Epithelial cell of prostate (primary cell): ENCODE results near the gene ACAP1.
"Not testable (repeated sequence)": the region's sequence is repeated elsewhere in the genome, so short reads cannot be mapped to it uniquely, and the experiment has no call there.

Source experiments
- DNase-seq: peaks from one replicate; pipeline ENCODE4 v3.0.0-alpha.2; 2011; ENCODE audit warnings: low read depth, low spot score
- H3K27ac ChIP-seq: fragments of 450-650 bp; 2 replicates; pipeline ENCODE4 v1.5.1; 2017; ENCODE audit warnings: mild to moderate bottlenecking

The ACAP1 gene

DNA sequence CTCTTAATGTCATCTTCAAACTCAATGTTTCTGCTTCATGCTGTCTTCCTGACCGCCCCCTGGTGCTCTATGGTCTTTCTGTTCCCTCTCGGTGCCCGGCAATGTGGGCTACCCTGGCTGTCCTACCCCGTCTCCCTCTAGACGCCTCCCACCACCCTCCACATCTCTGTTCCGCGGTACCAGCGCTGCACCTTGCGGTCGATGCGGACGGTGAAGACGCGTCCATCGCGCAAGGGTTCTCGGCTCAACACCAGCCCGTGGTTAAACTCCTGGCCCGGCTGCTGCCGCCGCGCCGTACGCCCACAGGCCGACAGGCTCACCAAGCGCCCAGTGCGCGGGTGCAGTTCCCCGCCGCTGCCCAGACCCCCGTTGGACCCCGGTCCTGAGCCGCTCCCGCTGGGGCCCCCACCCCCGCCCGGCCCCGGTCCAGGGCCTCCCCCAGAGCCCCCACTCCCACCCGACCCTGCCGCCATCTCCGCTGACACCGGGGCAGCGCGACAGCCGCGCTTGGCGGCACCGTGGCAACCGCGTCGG lies 7.4 kb upstream of the ACAP1 start, which contains the start of gene NEURL4:
Gene NEURL4 (minus strand): TSS at position 496 of the 534 bp plus-strand sequence. CDS start 23 bp downstream, at position 473.
- peak within 1 kb of the TSS; percentile 76 for H3K27ac ChIP-seq
- no peak for DNase-seq

GRCh38 chr17:7329374-7329996 lies 6.8 kb upstream of the ACAP1 start:
- peak; percentile 97 for DNase-seq
- H3K27ac ChIP-seq, result peak overlapping the region; percentile 76

DNA sequence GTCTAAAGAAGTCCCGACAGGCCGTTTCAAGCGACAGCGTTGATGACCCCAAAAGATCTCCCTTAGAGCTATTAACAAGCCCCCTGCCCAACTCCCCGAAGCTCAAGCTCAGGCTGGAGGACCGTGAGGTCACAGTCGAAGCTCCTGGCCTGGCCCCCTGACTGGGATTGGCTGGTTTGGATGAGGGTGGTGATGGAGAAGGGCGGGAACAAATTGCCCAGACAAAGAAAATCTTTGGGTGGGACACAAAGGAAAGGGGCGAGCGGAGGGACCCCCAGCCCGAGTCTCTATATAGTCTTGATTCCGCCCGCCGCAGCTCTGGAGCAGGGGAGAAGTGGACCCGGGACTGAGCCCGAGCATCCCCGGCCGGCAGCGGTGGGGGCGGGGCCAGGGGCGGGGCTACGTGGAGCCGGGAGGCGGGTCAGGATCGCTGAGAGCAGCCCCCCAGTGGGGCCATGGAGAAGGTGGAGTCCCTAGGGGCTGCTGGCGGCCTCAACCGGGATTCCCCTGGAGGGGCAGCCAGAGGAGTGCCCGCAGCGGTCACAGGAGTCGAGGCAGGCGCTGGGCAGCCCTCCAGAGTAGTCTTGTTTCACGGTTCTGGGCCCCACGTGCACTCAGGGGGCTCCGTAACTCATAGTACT lies 6.2 kb upstream of the ACAP1 start:
- peak overlapping the region; percentile 76 for H3K27ac ChIP-seq
- no peak for DNase-seq

DNA sequence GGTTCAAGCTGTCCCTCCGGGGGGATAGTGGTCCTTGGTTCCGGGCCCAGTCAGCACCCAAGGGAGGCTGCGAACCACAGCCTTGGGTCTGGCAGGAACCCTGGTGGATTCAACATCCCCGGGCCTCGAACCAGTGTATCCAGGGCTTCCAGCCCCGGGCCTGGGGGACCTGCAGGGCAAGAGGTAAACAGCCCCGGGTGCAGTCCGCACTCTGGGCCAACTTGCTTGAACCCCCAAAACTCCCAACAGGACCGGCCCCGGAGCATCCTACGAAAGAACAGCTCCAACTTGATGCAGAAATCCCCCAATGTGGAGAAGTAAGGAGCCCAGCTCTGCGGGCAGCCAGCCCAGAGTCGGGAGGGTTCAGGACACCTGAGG lies 5.7 kb upstream of the ACAP1 start:
- no peak overlapping the region for H3K27ac ChIP-seq
- no peak for DNase-seq

DNA sequence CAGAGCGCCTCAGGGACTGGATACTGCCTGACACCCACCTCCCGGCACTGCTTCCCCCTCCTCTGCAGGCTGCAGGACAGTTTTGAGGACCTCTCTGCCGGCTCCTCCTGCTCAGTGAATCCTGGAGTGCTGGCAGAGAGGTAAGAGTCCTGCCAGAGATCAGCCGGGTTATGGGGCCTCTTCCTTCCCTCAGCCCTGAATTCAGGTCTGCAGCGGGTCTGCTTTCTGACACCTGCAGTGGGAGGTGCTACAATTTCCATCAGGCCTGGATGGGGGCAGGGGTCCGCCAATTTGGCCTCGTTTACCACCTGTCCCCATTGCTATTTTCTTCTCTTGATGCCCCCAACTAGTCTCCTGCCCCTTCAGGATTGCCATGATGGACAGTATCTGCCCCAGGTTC lies 4.2 kb upstream of the ACAP1 start:
- no peak for DNase-seq
- no peak overlapping the region for H3K27ac ChIP-seq

GRCh38 chr17:7332600-7333069 lies 3.7 kb upstream of the ACAP1 start:
- DNase-seq, H3K27ac ChIP-seq: not testable (repeated sequence)

DNA sequence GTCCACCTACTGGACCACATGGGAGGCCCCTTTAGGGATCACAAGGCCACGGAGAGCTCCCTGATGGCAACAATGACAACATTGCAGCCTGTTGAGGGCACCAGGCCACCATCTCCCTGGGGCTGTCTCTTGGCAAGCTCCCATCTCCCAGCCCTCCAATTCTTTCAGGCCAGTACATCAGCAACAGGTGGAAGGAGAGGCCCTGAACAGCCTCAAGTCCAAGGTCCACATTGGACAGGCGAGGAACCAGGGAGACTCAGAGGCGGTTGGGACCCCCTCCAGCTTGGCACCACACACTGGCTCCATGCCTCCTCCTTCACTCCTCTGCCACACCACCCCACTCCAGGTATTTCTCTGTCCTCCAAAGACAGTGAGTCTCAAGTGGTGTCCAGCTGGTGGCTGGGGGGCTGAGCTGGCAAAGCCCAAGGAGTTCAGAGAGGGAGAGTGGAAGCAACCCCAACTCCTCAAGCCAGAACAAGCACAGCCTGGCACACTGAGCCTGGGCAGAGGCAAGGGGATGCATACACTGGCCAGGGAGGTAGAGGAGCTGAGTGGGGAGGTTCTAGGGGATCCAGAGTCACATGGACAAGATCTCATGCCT lies 1.3 kb upstream of the ACAP1 start:
- no peak overlapping the region for H3K27ac ChIP-seq
- no peak for DNase-seq

GRCh38 chr17:7335765-7336164 lies 564 bp upstream of the ACAP1 start:
- not testable (repeated sequence) for H3K27ac ChIP-seq, DNase-seq

- H3K27ac ChIP-seq, DNase-seq: not testable (repeated sequence)
Observed at GRCh38 chr17:7337600-7337999, 1.3 kb downstream of the ACAP1 start.

DNA sequence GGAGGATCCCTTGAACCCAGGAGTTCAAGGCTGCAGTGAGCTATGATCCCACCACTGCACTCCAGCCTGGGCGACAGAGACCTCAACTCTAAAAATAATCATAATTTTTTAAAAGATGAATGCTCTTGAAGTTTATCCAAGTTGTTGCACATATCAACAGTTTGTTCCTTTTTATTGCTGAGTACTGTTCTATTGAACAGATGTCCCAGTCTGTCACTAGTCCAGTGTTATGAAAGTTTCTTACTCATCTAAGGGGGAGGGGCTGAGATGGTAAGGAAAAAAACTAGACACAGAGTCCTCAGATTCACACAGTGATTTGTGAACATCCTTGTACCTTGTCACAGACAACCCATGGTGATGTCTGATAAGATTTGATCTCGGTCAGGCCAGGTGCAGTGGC lies 3.9 kb downstream of the ACAP1 start:
- DNase-seq, result no peak
- H3K27ac ChIP-seq, result no peak overlapping the region

GRCh38 chr17:7341842-7342241 lies 5.5 kb downstream of the ACAP1 start:
- no peak for DNase-seq
- no peak overlapping the region for H3K27ac ChIP-seq

GRCh38 chr17:7343250-7343649 lies 6.9 kb downstream of the ACAP1 start:
- H3K27ac ChIP-seq, result no peak overlapping the region
- DNase-seq, result no peak

DNA sequence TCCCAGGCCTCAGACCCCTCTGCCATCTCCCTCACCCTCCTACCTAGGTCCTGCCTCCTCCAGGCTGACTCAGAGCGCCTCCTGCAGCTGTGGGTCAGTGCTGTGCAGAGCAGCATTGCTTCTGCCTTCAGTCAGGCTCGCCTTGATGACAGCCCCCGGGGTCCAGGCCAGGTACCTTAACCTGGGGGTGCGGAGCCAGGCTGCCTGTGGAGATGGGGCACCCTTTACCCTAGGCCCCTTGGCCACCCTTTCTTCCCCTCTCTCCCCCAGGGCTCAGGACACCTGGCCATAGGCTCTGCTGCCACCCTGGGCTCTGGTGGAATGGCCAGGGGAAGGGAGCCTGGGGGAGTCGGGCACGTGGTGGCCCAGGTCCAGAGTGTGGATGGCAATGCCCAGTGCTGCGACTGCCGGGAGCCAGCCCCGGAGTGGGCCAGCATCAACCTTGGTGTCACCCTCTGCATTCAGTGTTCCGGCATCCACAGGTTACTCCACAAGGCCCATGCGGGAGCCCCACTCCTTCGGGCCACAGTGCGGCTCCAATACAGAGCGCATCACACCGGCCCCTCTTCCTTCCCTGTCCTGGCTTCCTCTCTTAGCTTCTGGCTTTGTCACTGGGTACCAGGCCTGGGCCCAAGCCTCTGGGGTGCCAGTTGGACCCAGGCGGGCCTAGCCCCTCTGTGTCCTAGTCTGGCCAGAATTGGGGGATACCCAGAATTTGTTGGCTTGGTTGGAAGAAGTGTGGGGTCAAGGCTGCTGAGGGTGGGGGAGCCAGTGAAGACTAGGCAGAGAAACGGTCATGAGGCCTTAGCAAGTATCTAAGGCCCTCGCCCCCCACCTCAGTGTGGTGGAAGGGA lies 10.7 kb downstream of the ACAP1 start:
- no peak for DNase-seq
- no peak overlapping the region for H3K27ac ChIP-seq

- no peak overlapping the region for H3K27ac ChIP-seq
Observed at GRCh38 chr17:7347630-7348477, 11.5 kb downstream of the ACAP1 start.

DNA sequence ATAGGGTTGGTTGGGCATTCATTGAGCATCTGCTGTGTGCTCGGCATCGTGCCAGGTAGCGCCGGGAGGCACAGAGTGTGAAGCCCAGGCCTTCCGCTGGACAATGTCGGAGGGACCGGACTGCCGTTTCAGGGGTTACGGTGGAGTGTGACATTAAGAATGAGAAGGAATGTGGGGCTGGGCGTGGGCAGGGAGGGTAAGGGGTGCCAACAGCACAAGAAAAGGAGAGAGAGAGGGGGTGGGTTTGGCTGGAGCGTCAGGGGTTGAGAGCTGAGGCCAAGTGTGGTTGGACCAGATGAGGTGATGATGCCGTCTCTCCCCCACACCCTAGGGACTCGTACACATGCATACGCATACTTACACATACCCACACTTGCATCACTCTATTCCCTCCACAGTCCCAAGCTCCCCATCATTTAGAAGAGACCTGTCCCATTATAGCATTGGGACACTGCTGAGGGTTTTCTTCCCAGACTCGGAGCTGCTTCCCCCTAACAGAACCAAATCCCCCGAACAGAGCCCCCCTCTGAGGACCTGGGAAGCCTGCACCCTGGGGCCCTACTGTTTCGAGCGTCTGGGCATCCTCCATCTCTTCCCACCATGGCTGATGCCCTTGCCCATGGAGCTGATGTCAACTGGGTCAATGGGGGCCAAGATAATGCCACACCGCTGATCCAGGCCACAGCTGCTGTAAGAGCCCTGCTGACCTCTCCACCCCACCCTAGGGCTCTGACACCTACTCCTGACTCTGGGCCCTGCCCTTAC lies 12.3 kb downstream of the ACAP1 start:
- H3K27ac ChIP-seq, result no peak overlapping the region
- no peak for DNase-seq

More at GRCh38 chr17:7347630-7348477, 11.5 kb downstream of the ACAP1 start:
- no peak for DNase-seq

DNA sequence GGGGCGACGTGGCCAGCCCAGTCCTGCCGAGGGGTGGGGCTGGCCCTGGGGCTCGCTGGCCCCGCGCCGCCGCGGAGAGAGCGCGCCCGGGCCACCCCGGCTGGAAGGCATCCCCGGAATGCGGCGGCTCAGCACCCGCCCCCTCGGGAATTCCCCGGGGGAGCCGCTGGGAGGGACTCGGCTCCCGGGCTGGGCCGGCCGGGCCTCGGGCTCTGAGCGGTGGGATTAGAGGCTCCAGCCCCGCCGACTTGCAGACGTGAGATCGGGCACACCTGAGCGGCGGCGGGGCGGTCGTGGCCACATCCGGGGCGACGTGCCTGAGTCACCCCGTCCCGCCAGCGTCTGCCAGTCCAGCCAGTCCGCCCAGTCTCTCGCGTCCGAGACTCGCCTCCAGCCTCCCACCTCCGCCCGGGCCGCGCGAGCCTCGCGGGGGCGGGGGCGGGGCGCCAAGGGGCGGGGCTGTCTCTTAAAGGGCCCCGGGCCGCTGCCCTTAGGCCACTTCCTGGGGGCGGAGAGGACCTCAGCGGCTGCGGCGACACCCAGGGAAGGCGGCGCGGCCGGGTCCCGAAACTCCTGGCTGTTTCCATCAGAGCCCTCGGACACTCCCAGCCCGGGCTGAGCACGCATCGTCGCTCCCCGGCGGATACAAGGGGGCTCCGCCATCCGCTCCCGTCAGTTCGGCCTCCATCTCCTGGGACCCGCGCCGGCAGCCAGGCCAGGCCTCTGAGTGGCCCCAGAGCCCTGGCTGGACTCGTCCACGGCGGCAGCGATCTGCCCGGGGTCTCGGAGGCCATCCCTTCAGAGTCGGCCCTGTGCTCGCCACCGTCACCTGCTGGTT lies 15.6 kb downstream of the ACAP1 start, which contains the start of gene KCTD11:
Gene KCTD11 (plus strand): TSS at position 498 of the 838 bp plus-strand sequence.
- H3K27ac ChIP-seq, result peak within 1 kb of the TSS; percentile 100
- peak; percentile 97 for DNase-seq

GRCh38 chr17:7352503-7352889 lies 16.2 kb downstream of the ACAP1 start:
- DNase-seq, result no peak

More at GRCh38 chr17:7352503-7352889, 16.2 kb downstream of the ACAP1 start:
- peak overlapping the region; percentile 100 for H3K27ac ChIP-seq
